GM21786 (cell line): ENCODE measurements around the gene SS18L1.

Experiments
- ATAC-seq: cut with Tn5 transposase; IDR thresholded peaks from one replicate; pipeline ENCODE4 v1.9.1; 2021; ENCODE audit not compliant: unreplicated experiment

SS18L1 gene

DNA sequence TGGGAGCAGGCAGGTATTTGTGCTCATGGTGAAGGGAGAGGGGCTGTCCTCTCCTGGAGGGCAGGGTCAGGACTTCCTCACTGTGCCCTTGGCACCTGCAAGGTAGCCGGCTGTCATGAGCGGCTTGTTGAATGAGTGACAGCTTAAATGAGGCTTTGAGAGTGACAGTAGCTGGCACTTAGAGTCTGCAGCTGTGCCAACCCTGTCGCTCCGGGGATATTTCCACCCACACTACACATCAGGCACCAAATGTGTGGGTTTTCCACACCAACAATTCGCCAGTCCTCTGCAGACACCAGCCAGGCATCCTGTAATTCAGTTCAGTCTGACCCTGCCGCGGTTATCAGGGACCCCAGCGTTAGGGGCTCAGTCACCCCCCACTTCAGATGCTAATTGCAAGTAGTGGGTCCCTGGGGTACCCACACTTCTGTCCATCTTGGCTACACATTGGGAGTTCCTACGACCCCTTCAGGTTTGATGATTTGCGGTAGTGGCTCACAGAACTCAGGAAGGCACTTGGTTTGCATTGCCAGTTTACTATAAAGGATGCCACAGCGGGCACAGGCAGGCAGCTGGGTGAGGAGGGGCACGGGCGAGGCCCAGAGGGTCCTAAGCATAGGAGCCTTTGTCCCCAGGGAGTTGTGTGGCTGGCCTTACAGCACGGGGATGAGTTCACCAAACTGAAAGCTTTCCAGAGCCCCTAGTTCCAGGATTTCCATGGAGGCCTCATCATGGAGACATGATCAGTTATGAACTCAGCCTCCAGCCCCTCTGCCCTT, 48.4 kb downstream of the SS18L1 start:
- no peak for ATAC-seq

GRCh38 chr20:62192635-62193034, 49.1 kb downstream of the SS18L1 start:
- no peak for ATAC-seq

GRCh38 chr20:62193079-62194025, 49.8 kb downstream of the SS18L1 start:
- ATAC-seq: no peak

GRCh38 chr20:62195075-62195405, 51.5 kb downstream of the SS18L1 start:
- no peak for ATAC-seq

GRCh38 chr20:62195736-62196135, 52.2 kb downstream of the SS18L1 start:
- ATAC-seq: no peak

- no peak for ATAC-seq
Measured at GRCh38 chr20:62196286-62196685, 52.7 kb downstream of the SS18L1 start.

GRCh38 chr20:62197311-62197710, 53.7 kb downstream of the SS18L1 start:
- ATAC-seq: no peak

- no peak for ATAC-seq
Measured at GRCh38 chr20:62197801-62198200, 54.2 kb downstream of the SS18L1 start.

DNA sequence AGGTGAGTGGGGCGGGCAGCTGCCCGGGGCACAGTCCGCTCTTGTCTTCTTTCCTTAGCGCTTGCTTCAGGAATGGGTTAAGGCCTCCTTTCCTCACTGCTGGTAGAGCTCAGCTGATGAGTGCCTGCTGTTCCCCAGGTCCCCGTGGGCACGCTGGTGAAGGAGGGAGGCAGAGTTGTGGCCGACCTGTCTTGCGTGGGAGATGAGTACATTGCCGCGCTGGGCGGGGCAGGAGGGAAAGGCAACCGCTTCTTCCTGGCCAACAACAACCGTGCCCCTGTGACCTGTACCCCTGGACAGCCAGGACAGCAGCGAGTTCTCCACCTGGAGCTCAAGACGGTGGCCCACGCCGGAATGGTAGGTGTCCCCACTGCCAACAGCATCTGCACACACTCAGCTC, 54.9 kb downstream of the SS18L1 start:
- no peak for ATAC-seq

- no peak for ATAC-seq
Measured at GRCh38 chr20:62198931-62199330, 55.4 kb downstream of the SS18L1 start.

DNA sequence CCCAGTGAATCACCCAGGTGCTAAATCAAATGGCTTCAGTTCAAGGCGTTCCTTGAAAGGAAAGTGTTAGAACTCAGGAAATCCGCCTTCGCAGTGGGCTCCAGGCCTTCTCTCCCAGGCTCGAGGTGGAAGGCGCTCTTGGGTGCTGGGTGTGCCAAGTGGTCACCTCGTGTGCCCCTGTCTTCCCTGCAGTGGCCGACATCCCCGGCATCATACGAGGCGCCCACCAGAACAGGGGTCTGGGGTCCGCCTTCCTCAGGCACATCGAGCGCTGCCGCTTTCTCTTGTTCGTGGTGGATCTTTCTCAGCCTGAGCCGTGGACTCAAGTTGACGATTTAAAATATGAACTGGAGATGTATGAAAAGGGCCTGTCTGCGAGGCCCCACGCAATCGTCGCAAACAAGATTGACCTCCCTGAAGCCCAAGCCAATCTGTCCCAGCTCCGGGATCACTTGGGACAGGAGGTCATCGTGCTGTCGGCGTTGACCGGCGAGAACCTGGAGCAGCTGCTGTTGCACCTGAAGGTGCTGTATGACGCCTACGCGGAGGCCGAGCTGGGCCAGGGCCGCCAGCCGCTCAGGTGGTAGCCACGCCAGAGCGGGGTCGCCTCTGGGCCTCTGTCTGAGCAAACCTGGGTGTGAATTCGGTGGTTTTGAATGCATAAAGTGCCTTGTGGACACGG, 57.1 kb downstream of the SS18L1 start:
- no peak for ATAC-seq

GRCh38 chr20:62201173-62202082, 57.9 kb downstream of the SS18L1 start:
- ATAC-seq: peak; percentile 73

- no peak for ATAC-seq
Measured at GRCh38 chr20:62202083-62202395, 58.5 kb downstream of the SS18L1 start.

DNA sequence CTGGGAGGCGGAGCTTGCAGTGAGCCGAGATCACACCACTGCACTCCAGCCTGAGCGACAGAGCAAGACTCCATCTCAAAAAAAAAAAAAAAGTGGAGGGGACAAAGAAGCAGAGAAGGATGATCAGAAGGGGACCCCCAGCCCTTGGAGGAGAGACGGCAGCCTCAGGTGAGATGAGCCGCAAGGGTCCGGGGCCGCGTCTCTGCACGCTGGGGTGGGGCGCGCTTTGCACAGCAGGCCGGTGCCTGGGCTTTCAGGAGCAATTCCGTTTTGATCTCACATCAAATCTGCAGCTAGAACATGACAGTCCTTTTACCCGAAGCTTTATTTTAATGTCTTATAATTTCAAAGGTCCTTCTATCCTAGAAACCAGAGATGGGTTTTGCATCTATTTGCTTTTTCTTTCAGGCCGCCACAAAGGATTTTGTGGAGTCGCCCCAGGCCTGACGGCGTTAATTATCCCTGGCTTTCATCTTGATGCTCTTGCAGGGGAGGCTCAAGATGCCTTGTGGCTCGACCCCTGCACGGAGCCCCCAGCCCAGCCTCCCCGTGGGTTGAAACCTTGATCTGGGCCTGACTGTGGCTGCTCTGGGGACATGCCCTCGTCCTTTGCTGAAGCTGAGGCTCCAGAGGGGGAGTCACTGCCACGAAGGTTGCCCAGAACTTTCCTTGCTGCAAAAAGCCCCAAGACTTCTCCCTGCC, 59.3 kb downstream of the SS18L1 start:
- ATAC-seq: no peak

GRCh38 chr20:62203378-62204030, 59.9 kb downstream of the SS18L1 start:
- no peak for ATAC-seq

GRCh38 chr20:62205618-62206387, 62.2 kb downstream of the SS18L1 start:
- ATAC-seq: no peak

- no peak for ATAC-seq
Measured at GRCh38 chr20:62206388-62206775, 62.8 kb downstream of the SS18L1 start.

DNA sequence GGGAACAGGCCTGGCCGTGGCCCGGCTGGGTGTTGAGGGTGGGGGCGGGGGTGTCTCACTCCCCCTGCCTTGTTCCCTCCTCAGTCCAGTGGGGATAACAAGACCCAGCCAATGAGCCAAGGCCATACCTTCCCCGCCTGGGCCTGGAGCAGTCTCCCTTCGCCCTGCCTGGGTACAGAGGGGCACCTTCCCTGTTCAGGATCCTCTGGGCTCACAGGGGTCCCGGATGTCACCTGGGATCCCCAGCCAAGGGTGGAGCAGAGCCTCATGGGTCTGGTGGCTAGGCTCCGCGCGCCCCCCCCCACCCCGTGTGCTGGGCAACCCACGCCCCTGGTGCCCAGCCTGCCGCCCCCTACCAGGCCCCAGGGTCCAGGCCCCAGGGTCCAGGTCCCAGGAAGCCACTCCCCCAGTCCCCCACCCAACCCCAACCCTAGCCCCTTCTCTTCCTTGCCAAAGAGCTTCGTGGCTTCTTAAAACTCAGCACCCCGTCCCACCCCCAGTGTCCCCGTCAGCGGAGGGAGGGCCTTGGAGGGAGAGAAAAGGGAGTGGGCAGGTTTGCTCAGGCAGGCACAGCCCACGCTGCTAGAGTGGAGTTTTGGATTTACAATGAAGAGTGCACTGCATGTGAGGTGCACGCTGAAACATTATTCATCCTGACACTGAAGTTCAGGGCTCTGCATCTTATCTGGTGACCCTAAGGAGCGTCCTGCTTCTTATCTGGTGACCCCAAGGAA, 64.7 kb downstream of the SS18L1 start:
- ATAC-seq: no peak
